Renal pelvis (tissue), 4 donors: ENCODE results near the gene ANXA6. TPM values are rescaled to one million over a fixed set of nuclear protein-coding genes. Genes with fewer than 3 reads are reported as not detected.
A peak's percentile ranks its signal among the peaks of the same experiment; 100 is the strongest.

ENCODE experiments used
- DNase-seq: peaks from one replicate; pipeline ENCODE4 v3.0.0-alpha.2; 2013
- polyA plus RNA-seq, 3 donors: library from polyadenylated mRNA; unstranded; fragments of 120-200 nt; gene quantifications; one replicate each; pipeline ENCODE4 v1.2.1, GENCODE V29; 2013; ENCODE audit not compliant: insufficient read length in 3 of 3

The ANXA6 gene
- polyA plus RNA-seq, 3 donors, result 120 to 152 (median 140) TPM

GRCh38 chr5:151132963-151133362, 24.6 kb downstream of the ANXA6 start:
- DNase-seq, result no peak

GRCh38 chr5:151130922-151131891, 26.4 kb downstream of the ANXA6 start:
- no peak for DNase-seq

- no peak for DNase-seq
Measured at GRCh38 chr5:151130235-151130921, 27.2 kb downstream of the ANXA6 start.

- DNase-seq, result no peak
Measured at GRCh38 chr5:151128817-151129216, 28.8 kb downstream of the ANXA6 start.

- DNase-seq, result no peak
Measured at GRCh38 chr5:151127926-151128325, 29.7 kb downstream of the ANXA6 start.

- DNase-seq, result peak; percentile 44
Measured at GRCh38 chr5:151126199-151126645, 31.4 kb downstream of the ANXA6 start.

- DNase-seq, result no peak
Measured at GRCh38 chr5:151125421-151125820, 32.2 kb downstream of the ANXA6 start.

- no peak for DNase-seq
Measured at GRCh38 chr5:151123897-151124751, 33.5 kb downstream of the ANXA6 start.

GRCh38 chr5:151122828-151123227, 34.8 kb downstream of the ANXA6 start:
- no peak for DNase-seq

GRCh38 chr5:151121665-151122064, 35.9 kb downstream of the ANXA6 start:
- DNase-seq, result no peak

- no peak for DNase-seq
Measured at GRCh38 chr5:151121095-151121494, 36.5 kb downstream of the ANXA6 start.

- no peak for DNase-seq
Measured at GRCh38 chr5:151118913-151119575, 38.5 kb downstream of the ANXA6 start.

- peak; percentile 38 for DNase-seq
Measured at GRCh38 chr5:151115272-151115905, 42.2 kb downstream of the ANXA6 start.

- DNase-seq, result no peak
Measured at GRCh38 chr5:151113651-151114050, 43.9 kb downstream of the ANXA6 start.

GRCh38 chr5:151110992-151111391, 46.6 kb downstream of the ANXA6 start:
- no peak for DNase-seq

- DNase-seq, result no peak
Measured at GRCh38 chr5:151110122-151110681, 47.4 kb downstream of the ANXA6 start.

- DNase-seq, result no peak
Measured at GRCh38 chr5:151108566-151108965, 49.0 kb downstream of the ANXA6 start.

- no peak for DNase-seq
Measured at GRCh38 chr5:151107738-151108520, 49.6 kb downstream of the ANXA6 start.

- DNase-seq, result no peak
Measured at GRCh38 chr5:151107084-151107483, 50.5 kb downstream of the ANXA6 start.

GRCh38 chr5:151106509-151106908, 51.1 kb downstream of the ANXA6 start:
- no peak for DNase-seq
